WI38 (cell line): ENCODE results near the gene DHH.

Experiments
- H3K4me3 ChIP-seq: 2 replicates; pipeline ENCODE4 v1.5.1; 2011; ENCODE audit warnings: low read depth, mild to moderate bottlenecking, control low read depth, low read length
- TF ChIP-seq, protein P1 (sequence below): IDR thresholded peaks from 2 replicates; pipeline ENCODE4 v1.5.1; 2012; ENCODE audit warnings: low read depth, mild to moderate bottlenecking, control low read depth, low read length

DHH gene

GRCh38 chr12:49039421-49040363 lies 54.9 kb downstream of the DHH start:
- TF ChIP-seq, protein P1, sequence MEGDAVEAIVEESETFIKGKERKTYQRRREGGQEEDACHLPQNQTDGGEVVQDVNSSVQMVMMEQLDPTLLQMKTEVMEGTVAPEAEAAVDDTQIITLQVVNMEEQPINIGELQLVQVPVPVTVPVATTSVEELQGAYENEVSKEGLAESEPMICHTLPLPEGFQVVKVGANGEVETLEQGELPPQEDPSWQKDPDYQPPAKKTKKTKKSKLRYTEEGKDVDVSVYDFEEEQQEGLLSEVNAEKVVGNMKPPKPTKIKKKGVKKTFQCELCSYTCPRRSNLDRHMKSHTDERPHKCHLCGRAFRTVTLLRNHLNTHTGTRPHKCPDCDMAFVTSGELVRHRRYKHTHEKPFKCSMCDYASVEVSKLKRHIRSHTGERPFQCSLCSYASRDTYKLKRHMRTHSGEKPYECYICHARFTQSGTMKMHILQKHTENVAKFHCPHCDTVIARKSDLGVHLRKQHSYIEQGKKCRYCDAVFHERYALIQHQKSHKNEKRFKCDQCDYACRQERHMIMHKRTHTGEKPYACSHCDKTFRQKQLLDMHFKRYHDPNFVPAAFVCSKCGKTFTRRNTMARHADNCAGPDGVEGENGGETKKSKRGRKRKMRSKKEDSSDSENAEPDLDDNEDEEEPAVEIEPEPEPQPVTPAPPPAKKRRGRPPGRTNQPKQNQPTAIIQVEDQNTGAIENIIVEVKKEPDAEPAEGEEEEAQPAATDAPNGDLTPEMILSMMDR = no peak
- no peak overlapping the region for H3K4me3 ChIP-seq

DNA sequence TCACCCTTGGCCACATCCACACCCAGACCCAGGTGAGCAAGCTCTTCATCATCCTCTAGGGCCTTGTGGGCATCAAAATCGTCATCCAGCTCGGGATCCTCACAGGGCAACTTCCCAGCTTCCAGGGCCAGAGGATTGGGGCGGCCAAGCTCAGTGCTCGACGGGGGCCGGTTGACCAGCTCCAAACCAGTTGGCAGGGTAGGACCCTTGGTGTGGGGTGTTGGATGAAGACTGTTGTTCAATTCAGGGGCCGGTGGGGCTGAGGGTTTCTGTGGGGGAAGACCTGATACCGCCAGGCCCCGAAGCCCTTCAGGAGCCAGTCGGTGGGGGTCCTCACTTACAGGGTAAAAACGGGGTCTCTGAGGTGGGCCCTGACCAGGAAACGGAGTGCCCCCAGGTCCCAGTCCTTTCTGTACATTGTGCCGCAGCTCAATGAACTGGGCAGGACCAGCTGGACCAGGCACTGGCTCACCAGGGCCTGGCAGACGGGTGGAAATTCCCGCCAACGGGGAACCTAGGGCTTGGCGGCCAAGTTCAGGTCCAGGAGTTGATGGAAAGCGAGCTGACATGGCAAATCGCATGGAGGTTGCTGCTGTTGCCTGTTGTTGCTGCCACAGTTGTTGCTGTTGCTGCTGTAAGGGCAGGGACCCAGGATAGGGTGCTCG lies 56.2 kb downstream of the DHH start:
- TF ChIP-seq, protein P1 = no peak
- no peak overlapping the region for H3K4me3 ChIP-seq

DNA sequence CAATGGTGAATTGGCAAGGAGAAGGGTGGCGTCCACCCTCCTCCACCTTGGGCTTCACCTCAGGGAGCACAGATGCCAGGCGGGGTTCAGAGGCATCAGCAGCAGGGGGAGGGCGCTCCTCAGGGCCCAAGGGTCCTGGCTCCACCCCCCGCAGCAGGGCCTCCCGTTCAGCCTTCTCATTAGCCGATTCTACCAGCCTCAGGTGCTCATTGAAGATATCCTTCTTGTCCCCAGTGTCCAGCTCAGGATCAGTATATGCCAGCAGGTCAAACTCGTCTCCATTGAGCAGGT lies 56.7 kb downstream of the DHH start:
- TF ChIP-seq, protein P1 = no peak

DNA sequence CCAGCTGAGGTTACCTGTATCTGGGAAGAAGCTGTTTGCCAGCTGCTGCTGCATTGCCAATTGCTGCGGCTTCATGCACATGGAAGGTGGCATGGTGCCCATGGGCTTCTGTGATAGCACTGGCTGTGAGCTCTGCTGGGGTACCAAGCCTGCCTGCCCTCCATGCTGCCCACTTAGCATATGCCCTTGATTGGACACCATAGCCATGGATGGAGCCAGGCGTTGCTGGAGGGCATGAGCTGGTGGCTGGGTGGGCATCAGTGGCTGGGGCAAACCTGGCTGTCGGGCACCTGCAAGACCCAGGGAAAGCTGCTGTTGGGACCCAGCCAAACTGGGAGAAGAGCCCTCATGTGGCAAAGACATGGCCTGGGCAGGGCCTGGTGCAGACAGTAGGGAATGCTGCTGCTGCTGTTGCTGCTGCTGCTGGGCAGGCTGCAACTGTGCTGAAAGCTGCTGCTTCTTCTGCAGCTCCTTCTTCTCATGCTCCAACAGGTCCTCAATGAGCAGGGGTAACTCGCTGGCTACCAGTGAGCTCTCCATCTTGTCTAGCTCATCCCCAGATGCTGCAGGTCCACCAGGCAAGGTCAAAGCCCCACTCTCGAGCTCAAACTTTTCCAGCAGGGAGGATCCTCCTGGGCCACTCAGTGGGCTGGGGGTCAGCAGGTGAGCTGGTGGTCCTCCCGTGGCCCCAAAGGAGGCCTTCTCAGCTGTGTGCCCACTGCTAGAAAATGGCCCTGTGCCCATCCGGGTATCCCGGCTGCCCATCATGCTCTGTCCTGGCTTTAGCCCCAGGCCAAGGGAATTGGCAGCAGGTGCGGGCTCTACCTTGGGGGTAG lies 57.3 kb downstream of the DHH start:
- no peak overlapping the region for H3K4me3 ChIP-seq
- TF ChIP-seq, protein P1 = no peak

More for the DNA sequence above, 56.7 kb downstream of the DHH start:
- H3K4me3 ChIP-seq = no peak overlapping the region
